ENCODE data around the gene TNNI3K.

- TF ChIP-seq ZNF274 (IDR thresholded peaks at IDR 0.05; ENCODE audit: low read depth, low read length) (no peak), POLR2A (IDR thresholded peaks at IDR 0.05; ENCODE audit: borderline replicate concordance, extremely low read depth, insufficient read depth, insufficient read length) (no peak), CTCF (IDR thresholded peaks at IDR 0.05 in 2 of 3, conservative IDR thresholded peaks at IDR 0.05 in 1 of 3; ENCODE audit: borderline replicate concordance in 1 of 3, insufficient read depth in 1 of 3, low read depth in 2 of 3, low read length in 2 of 3) (no peak), SRF (IDR thresholded peaks at IDR 0.05; ENCODE audit: low read depth) (no peak), REST (IDR thresholded peaks at IDR 0.05; ENCODE audit: low read depth) (no peak), EZH2 (IDR thresholded peaks at IDR 0.05) (no peak), POLR2AphosphoS5 (IDR thresholded peaks at IDR 0.05; ENCODE audit: low read depth, low read length) (no peak), ZBTB33 (IDR thresholded peaks at IDR 0.05; ENCODE audit: extremely low read depth, insufficient replicate concordance, low read length) (no peak), EZH2phosphoT487 (IDR thresholded peaks at IDR 0.05; ENCODE audit: borderline replicate concordance) (no peak)
These were observed 295.7 kb downstream of the TNNI3K start for GRCh38 chr1:74530892-74531291.
